Neural progenitor cell (in vitro differentiated cells): Measurements from ENCODE around the gene STAT4. TPM values are rescaled to one million over a fixed set of nuclear protein-coding genes. Genes with fewer than 3 reads are reported as not detected.

ENCODE experiments used
- DNase-seq: peaks from one replicate; pipeline ENCODE4 v3.0.0-alpha.2; 2016; ENCODE audit warnings: low spot score
- H2AFZ ChIP-seq: fragments of 200-600 bp; sonication (generic); replicated peaks from 2 replicates; pipeline ENCODE4 v1.6.1; 2016; ENCODE audit warnings: antibody characterized with exemption
- H3F3A ChIP-seq: fragments of 200-600 bp; sonication (generic); 2 replicates; pipeline ENCODE4 v1.6.1; 2016; ENCODE audit warnings: antibody characterized with exemption, low read depth
- H3K27ac ChIP-seq: fragments of 200-600 bp; sonication (generic); 2 replicates; pipeline ENCODE4 v1.5.1; 2016; ENCODE audit warnings: mild to moderate bottlenecking
- H3K27me3 ChIP-seq: fragments of 200-600 bp; sonication (generic); 2 replicates; pipeline ENCODE4 v1.6.1; 2016; ENCODE audit warnings: mild to moderate bottlenecking, moderate library complexity
- H3K36me3 ChIP-seq: fragments of 200-600 bp; sonication (generic); 2 replicates; pipeline ENCODE4 v1.5.1; 2016
- H3K4me1 ChIP-seq: fragments of 200-600 bp; sonication (generic); 2 replicates; pipeline ENCODE4 v1.6.1; 2016; ENCODE audit warnings: mixed run types
- H3K4me2 ChIP-seq: fragments of 200-600 bp; sonication (generic); 2 replicates; pipeline ENCODE4 v1.6.1; 2016
- H3K4me3 ChIP-seq: fragments of 200-600 bp; sonication (generic); 2 replicates; pipeline ENCODE4 v1.5.1; 2016
- H3K79me2 ChIP-seq: fragments of 200-600 bp; sonication (generic); 2 replicates; pipeline ENCODE4 v1.6.1; 2016; ENCODE audit warnings: low read depth
- H3K9ac ChIP-seq: fragments of 200-600 bp; sonication (generic); 2 replicates; pipeline ENCODE4 v1.6.1; 2016
- H3K9me3 ChIP-seq: fragments of 200-600 bp; sonication (generic); 2 replicates; pipeline ENCODE4 v1.5.1; 2016; ENCODE audit warnings: low read depth
- H4K20me1 ChIP-seq: fragments of 200-600 bp; sonication (generic); 2 replicates; pipeline ENCODE4 v1.6.1; 2016; ENCODE audit warnings: low read depth
- H3K27ac Mint-ChIP-seq: 3 replicates; pipeline ENCODE4 v1.8.0; 2021; ENCODE audit warnings: mixed read lengths
- H3K27me3 Mint-ChIP-seq: 2 replicates; pipeline ENCODE4 v1.8.0; 2022; ENCODE audit warnings: low read depth, mild to moderate bottlenecking, inconsistent platforms, moderate library complexity, mixed read lengths; ENCODE audit not compliant: insufficient read depth
- H3K36me3 Mint-ChIP-seq: 3 replicates; pipeline ENCODE4 v1.8.0; 2021; ENCODE audit warnings: mixed read lengths
- H3K4me1 Mint-ChIP-seq: 3 replicates; pipeline ENCODE4 v1.8.0; 2021; ENCODE audit warnings: mixed read lengths
- H3K4me3 Mint-ChIP-seq: 3 replicates; pipeline ENCODE4 v1.8.0; 2021; ENCODE audit warnings: mild to moderate bottlenecking, moderate library complexity, mixed read lengths
- H3K9me3 Mint-ChIP-seq: 3 replicates; pipeline ENCODE4 v1.8.0; 2020; ENCODE audit warnings: mixed read lengths
- CTCF ChIP-seq: fragments of 200-600 bp; sonication (generic); IDR thresholded peaks from 2 replicates; pipeline ENCODE4 v1.5.1; 2017; ENCODE audit warnings: antibody characterized with exemption, mild to moderate bottlenecking
- EZH2 ChIP-seq: fragments of 200-600 bp; sonication (generic); IDR thresholded peaks from 2 replicates; pipeline ENCODE4 v1.6.1; 2017; ENCODE audit warnings: antibody characterized with exemption, mild to moderate bottlenecking, moderate library complexity
- EZH2phosphoT487 ChIP-seq: fragments of 200-600 bp; sonication (generic); IDR thresholded peaks from 2 replicates; pipeline ENCODE4 v1.6.1; 2017; ENCODE audit warnings: antibody characterized with exemption
- total RNA-seq: library from RNA; depleted of rRNA; stranded (reverse); fragments of >200 nt; gene quantifications from 2 replicates; pipeline ENCODE4 v1.2.3, GENCODE V29; 2015; ENCODE audit warnings: low replicate concordance

Gene STAT4
- total RNA-seq, 1 donor from 2014 or later: 0.32 TPM

DNA sequence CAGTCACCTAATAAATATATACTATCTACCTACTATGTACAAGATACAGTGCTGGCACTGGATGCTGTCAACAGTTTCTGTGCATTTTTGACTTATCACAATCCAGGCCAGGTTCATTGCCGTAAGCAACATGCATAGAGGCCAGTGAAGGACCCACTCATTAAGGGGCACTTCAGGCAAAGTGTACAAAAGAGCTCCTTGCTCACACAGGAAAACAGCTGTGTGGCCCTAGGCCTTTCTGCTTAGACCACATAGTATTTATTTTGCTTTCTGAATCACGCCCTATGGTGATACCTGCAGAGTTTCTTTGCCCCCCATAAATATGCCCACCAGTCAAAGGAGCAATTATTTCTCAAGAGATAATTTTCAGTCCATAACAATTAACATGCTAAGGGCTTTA lies 39.6 kb upstream of the STAT4 start:
- DNase-seq: no peak
- no peak overlapping the region for H3K27ac ChIP-seq
- H2AFZ ChIP-seq: no peak overlapping the region
- no peak overlapping the region for H3K9ac ChIP-seq
- H3K79me2 ChIP-seq: no peaks in the 10 kb centered on the region
- H3K36me3 Mint-ChIP-seq: no peaks in the 10 kb centered on the region
- no peaks in the 10 kb centered on the region for H3K27me3 ChIP-seq
- TF ChIP-seq EZH2phosphoT487: no peak
- TF ChIP-seq CTCF: no peak
- no peak for TF ChIP-seq EZH2
- no peak overlapping the region for H3K4me2 ChIP-seq
- H3K9me3 Mint-ChIP-seq: no peaks in the 10 kb centered on the region
- H3K9me3 ChIP-seq: no peaks in the 10 kb centered on the region
- H3K4me3 Mint-ChIP-seq: no peak overlapping the region
- H3F3A ChIP-seq: no peaks in the 10 kb centered on the region
- H4K20me1 ChIP-seq: no peaks in the 10 kb centered on the region
- H3K4me1 ChIP-seq: no peaks in the 10 kb centered on the region
- no peaks in the 10 kb centered on the region for H3K27me3 Mint-ChIP-seq
- H3K27ac Mint-ChIP-seq: no peak overlapping the region
- no peaks in the 10 kb centered on the region for H3K36me3 ChIP-seq
- no peak overlapping the region for H3K4me3 ChIP-seq
- no peaks in the 10 kb centered on the region for H3K4me1 Mint-ChIP-seq

DNA sequence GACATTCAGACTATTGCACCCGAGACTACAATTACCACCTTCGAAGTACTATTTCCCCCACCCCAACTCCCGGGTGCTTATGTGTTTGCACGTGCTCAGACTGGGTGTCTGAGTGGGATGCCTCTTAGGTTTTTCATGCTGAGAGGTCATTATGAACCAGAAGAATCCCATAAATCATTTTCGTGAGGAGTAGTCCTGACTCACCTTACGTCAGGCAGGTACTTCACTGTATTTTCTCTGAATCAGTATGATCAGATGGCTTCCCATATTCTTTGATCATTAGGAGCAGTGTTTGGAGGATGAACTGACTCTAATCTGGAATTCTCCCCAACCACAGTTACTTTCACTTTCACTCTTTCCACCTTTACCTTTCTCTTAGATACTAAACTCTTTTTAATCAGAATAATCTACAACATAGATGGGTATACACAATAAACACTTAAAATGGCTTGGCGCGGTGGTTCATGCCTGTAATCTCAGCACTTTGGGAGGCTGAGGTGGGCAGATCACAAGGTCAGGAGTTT lies 38.4 kb upstream of the STAT4 start:
- Mint-ChIP-seq H3K9me3 (no peaks in the 10 kb centered on the region), H3K27ac (no peak overlapping the region), H3K27me3 (no peaks in the 10 kb centered on the region), H3K4me3 (no peak overlapping the region), H3K36me3 (no peaks in the 10 kb centered on the region), H3K4me1 (no peaks in the 10 kb centered on the region)
- Histone ChIP-seq H3K27me3 (no peaks in the 10 kb centered on the region), H3K27ac (no peak overlapping the region), H4K20me1 (no peaks in the 10 kb centered on the region), H2AFZ (no peak overlapping the region), H3K4me2 (no peak overlapping the region), H3K9me3 (no peaks in the 10 kb centered on the region), H3K4me3 (no peak overlapping the region), H3K36me3 (no peaks in the 10 kb centered on the region), H3K9ac (no peak overlapping the region), H3K79me2 (no peaks in the 10 kb centered on the region), H3K4me1 (no peaks in the 10 kb centered on the region), H3F3A (no peaks in the 10 kb centered on the region)
- TF ChIP-seq EZH2 (no peak), EZH2phosphoT487 (no peak), CTCF (no peak)
- DNase-seq: no peak

DNA sequence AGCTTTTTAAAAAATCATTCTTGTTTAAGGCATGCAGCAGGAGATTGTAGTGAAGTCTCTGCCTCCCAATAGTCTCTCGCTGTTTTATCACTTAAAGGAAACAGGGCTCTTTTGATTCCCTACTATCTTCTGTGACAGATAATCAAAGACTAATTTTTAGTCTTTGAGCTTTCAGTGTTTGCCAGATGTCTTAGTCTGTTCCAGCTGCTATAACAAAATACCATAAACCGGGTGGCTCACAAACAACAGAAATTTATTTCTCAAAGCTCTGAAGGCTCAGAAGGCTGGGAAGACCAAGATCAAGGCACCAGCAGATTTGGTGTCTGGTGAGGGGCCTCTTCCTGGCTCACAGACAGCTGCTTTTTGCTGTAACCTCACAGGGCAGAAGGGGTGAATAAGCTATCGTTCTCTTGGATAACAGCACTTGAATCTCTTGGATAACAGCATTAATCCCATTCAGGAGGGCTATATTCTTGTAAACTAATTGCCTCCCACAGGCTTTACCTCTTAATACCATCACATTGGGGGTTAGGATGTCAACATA lies 37.8 kb upstream of the STAT4 start:
- Mint-ChIP-seq H3K9me3 (no peaks in the 10 kb centered on the region), H3K36me3 (no peaks in the 10 kb centered on the region), H3K27me3 (no peaks in the 10 kb centered on the region), H3K27ac (no peak overlapping the region), H3K4me3 (no peak overlapping the region), H3K4me1 (no peaks in the 10 kb centered on the region)
- no peaks in the 10 kb centered on the region for H3K9me3 ChIP-seq
- no peak overlapping the region for H3K27ac ChIP-seq
- TF ChIP-seq CTCF (no peak), EZH2 (no peak), EZH2phosphoT487 (no peak)
- no peaks in the 10 kb centered on the region for H3K79me2 ChIP-seq
- no peaks in the 10 kb centered on the region for H3F3A ChIP-seq
- H3K36me3 ChIP-seq: no peaks in the 10 kb centered on the region
- no peak overlapping the region for H2AFZ ChIP-seq
- no peak for DNase-seq
- no peak overlapping the region for H3K4me2 ChIP-seq
- no peak overlapping the region for H3K9ac ChIP-seq
- H3K27me3 ChIP-seq: no peaks in the 10 kb centered on the region
- no peaks in the 10 kb centered on the region for H3K4me1 ChIP-seq
- no peaks in the 10 kb centered on the region for H4K20me1 ChIP-seq
- H3K4me3 ChIP-seq: no peak overlapping the region
